ENCODE data around the gene TSPEAR.
"Not testable (repeated sequence)": the region's sequence is repeated elsewhere in the genome, so short reads cannot be mapped to it uniquely, and the experiment has no call there.

The TSPEAR gene

GRCh38 chr21:44508711-44509445 lies 202.5 kb downstream of the TSPEAR start:
- no peaks in the 10 kb centered on the region for H3K9me3 Mint-ChIP-seq
- no peak overlapping the region for H3K4me3 Mint-ChIP-seq
- H3K27me3 Mint-ChIP-seq, result no peaks in the 10 kb centered on the region
- no peaks in the 10 kb centered on the region for H3K36me3 Mint-ChIP-seq
- H3K4me1 Mint-ChIP-seq, result no peaks in the 10 kb centered on the region
- no peak overlapping the region for H3K27ac Mint-ChIP-seq

DNA sequence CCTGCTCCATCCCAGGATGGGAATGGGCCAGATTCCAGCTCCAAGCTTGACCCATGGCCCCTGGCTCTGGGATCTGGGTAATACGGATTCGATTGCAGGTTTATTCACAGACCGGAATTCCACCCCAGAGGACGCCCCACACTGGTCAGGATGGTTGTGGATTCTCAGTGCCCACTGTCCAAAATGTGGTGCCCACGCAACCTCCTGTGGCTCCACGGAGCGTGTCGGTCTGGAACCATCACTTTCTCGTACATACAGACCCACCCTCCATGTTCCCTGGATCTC lies 203.0 kb downstream of the TSPEAR start:
- Mint-ChIP-seq H3K27ac (no peak overlapping the region), H3K4me3 (no peak overlapping the region), H3K27me3 (no peaks in the 10 kb centered on the region), H3K9me3 (no peaks in the 10 kb centered on the region), H3K4me1 (no peaks in the 10 kb centered on the region), H3K36me3 (no peaks in the 10 kb centered on the region)

DNA sequence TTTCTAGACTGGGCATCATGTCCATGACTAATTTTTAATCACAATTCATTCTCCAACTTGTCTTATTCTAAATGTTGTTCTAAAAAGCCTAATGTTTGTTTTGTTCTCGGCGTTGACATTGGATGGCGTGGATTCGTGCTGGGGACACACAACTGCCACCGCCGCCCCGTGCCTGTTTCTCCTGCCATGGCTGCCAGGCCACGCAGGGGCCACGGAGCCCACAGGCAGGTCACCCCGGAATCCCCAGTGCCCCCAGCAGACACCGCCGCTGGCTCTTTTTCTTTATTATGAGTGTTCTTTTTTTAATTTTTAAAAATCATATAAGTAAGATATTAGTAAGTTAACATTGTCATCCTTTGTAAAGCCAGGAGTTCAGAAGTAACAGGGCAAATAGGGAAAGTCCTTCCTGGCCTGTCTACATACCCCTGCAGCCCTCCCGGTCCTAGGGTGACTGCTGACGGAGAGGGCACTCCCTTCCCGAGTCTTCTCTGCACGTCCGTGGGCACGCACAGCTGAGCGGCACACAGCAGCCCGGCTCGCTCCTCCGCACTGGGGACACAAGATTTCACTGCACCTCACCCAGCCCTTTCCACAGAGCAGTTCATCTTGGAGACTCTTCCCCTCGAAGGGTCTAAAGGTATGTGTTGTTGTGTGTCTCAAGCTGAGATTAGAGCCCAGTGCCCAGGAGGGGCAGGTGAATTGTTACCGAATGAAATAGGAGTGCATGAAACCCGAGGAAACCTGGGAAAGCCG lies 203.5 kb downstream of the TSPEAR start:
- Mint-ChIP-seq H3K4me1 (no peaks in the 10 kb centered on the region), H3K27me3 (no peaks in the 10 kb centered on the region), H3K36me3 (no peaks in the 10 kb centered on the region), H3K27ac (no peak overlapping the region), H3K9me3 (no peaks in the 10 kb centered on the region), H3K4me3 (no peak overlapping the region)

GRCh38 chr21:44506279-44507255 lies 204.8 kb downstream of the TSPEAR start:
- Mint-ChIP-seq H3K9me3 (no peaks in the 10 kb centered on the region), H3K27ac (no peak overlapping the region), H3K36me3 (no peaks in the 10 kb centered on the region), H3K4me1 (peaks cover 5% of the 10 kb centered on the region), H3K27me3 (no peaks in the 10 kb centered on the region), H3K4me3 (no peak overlapping the region)

DNA sequence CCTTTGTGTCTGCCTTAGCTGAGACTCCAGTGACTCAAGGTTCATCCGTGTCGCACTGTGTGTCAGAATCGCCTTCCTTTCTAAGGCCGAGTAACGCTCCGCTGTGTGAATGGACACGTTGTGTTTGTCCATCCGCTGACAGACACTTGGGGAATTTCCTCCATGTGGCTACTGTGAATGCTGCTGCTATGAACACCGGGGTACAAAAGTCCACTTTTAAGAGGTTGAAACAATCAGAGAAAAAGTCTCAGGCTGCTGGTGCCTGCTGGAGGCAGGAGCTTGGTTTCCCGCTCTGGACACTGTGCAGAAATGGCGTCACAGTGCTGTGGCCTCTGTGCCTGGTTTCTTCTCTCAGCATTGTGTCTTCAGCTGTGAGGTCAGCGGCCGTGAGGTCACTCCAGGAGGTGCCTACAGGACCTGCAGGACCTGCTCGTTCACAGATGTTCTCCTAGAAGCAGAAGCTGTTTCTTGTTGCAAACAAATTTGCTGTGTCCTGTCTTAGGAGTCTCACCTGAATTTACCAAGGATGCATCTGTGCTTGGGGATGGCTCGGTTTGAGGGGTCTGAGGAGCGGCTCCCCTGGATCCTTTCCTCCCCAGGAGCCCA lies 205.6 kb downstream of the TSPEAR start:
- no peaks in the 10 kb centered on the region for H3K9me3 Mint-ChIP-seq
- no peaks in the 10 kb centered on the region for H3K27me3 Mint-ChIP-seq
- peaks cover 5% of the 10 kb centered on the region for H3K4me1 Mint-ChIP-seq
- H3K4me3 Mint-ChIP-seq, result no peak overlapping the region
- no peak overlapping the region for H3K27ac Mint-ChIP-seq
- H3K36me3 Mint-ChIP-seq, result no peaks in the 10 kb centered on the region

- Mint-ChIP-seq H3K27me3 (no peaks in the 10 kb centered on the region), H3K36me3 (no peaks in the 10 kb centered on the region), H3K4me1 (peaks cover 5% of the 10 kb centered on the region), H3K9me3 (no peaks in the 10 kb centered on the region), H3K27ac (no peak overlapping the region), H3K4me3 (no peak overlapping the region)
Measured at GRCh38 chr21:44503901-44504399, 207.4 kb downstream of the TSPEAR start.

DNA sequence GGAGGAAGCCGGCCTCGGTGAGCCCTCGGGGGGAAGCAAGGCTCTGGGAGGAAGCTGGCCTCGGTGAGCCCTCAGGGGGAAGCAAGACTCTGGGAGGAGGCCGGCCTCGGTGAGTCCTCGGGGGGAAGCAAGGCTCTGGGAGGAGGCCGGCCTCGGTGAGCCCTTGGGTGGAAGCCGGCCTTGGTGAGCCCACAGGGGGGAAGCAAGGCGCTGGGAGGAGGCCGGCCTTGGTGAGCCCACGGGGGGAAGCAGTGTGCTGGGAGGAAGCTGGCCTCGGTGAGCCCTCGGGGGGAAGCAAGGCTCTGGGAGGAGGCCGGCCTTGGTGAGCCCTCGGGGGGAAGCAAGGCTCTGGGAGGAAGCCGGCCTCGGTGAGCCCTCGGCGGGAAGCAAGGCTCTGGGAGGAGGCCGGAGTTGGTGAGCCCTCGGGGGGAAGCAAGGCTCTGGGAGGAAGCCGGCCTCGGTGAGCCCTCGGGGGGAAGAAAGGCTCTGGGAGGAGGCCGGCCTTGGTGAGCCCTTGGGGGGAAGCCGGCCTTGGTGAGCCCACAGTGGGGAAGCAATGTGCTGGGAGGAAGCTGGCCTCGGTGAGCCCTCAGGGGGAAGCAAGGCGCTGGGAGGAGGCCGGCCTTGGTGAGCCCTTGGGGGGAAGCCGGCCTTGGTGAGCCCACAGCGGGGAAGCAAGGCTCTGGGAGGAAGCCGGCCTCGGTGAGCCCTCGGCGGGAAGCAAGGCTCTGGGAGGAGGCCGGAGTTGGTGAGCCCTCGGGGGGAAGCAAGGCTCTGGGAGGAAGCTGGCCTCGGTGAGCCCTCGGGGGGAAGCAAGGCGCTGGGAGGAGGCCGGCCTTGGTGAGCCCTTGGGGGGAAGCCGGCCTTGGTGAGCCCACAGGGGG lies 208.1 kb downstream of the TSPEAR start:
- not testable (repeated sequence) for H3K4me1 Mint-ChIP-seq

DNA sequence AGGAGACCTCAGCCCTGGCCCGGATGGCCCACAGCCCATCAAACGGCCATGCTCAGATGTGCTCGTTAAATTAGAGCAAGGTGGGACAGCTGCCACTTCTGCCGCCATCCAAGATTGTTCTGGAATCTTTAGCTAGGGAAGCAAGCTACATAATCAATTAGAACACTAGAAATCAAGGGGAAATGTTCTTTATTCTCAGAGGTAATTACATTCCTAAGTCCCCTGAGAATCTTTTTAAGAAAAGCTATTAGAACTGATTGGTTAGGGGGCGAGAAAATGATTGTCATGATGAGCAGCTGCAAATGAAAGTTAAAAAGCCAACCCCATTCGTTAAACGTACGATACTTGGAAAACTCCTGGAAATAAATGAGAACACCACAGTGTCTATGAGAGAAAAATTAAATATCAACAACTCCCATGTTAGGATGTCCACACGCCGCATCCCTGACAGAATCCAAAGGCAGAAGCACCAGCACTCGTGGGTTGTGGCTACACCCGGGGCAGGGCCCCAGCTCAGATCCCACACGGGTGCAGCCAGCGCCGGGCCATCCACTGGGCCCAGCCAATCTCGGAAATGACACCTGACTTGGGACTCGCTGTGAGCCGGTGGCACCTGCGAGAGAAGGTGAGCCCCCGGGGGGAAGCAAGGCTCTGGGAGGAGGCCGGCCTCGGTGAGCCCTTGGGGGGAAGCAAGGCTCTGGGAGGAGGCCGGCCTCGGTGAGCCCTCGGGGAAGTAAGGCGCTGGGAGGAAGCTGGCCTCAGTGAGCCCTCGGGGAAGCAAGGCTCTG lies 209.0 kb downstream of the TSPEAR start:
- H3K27ac Mint-ChIP-seq, result no peak overlapping the region
- no peaks in the 10 kb centered on the region for H3K9me3 Mint-ChIP-seq
- H3K4me1 Mint-ChIP-seq, result peaks cover 5% of the 10 kb centered on the region
- H3K36me3 Mint-ChIP-seq, result no peaks in the 10 kb centered on the region
- no peaks in the 10 kb centered on the region for H3K27me3 Mint-ChIP-seq
- H3K4me3 Mint-ChIP-seq, result no peak overlapping the region

More for the DNA sequence above, 208.1 kb downstream of the TSPEAR start:
- H3K27ac Mint-ChIP-seq, H3K4me3 Mint-ChIP-seq, H3K27me3 Mint-ChIP-seq, H3K9me3 Mint-ChIP-seq, H3K36me3 Mint-ChIP-seq: not testable (repeated sequence)

GRCh38 chr21:44500111-44500510 lies 211.3 kb downstream of the TSPEAR start:
- Mint-ChIP-seq H3K27me3 (no peaks in the 10 kb centered on the region), H3K27ac (no peak overlapping the region), H3K9me3 (no peaks in the 10 kb centered on the region), H3K4me3 (no peak overlapping the region), H3K36me3 (no peaks in the 10 kb centered on the region), H3K4me1 (peaks cover 5% of the 10 kb centered on the region)

GRCh38 chr21:44499631-44500030 lies 211.7 kb downstream of the TSPEAR start:
- H3K27ac Mint-ChIP-seq, result no peak overlapping the region
- H3K36me3 Mint-ChIP-seq, result no peaks in the 10 kb centered on the region
- no peaks in the 10 kb centered on the region for H3K9me3 Mint-ChIP-seq
- H3K4me1 Mint-ChIP-seq, result peaks cover 5% of the 10 kb centered on the region
- H3K4me3 Mint-ChIP-seq, result no peak overlapping the region
- no peaks in the 10 kb centered on the region for H3K27me3 Mint-ChIP-seq

DNA sequence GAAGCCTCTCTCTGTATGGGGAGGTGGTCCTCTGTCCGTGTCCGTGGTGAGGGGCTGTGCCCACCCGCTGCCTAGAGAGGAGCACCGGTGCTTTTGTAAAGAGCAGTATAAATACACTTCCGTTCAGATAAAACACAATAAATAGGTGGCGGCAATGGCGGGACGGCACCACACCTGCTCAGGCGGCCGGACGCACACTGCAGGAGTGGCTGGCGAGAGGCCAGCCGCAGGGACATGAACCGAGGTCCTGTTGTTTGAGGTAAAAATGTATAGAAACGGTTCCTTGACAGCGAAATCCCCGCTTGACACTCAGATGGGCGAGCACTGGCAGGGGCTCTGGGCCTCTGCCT lies 212.2 kb downstream of the TSPEAR start:
- no peaks in the 10 kb centered on the region for H3K36me3 Mint-ChIP-seq
- peaks cover 5% of the 10 kb centered on the region for H3K4me1 Mint-ChIP-seq
- H3K27me3 Mint-ChIP-seq, result no peaks in the 10 kb centered on the region
- no peak overlapping the region for H3K27ac Mint-ChIP-seq
- no peak overlapping the region for H3K4me3 Mint-ChIP-seq
- H3K9me3 Mint-ChIP-seq, result no peaks in the 10 kb centered on the region

DNA sequence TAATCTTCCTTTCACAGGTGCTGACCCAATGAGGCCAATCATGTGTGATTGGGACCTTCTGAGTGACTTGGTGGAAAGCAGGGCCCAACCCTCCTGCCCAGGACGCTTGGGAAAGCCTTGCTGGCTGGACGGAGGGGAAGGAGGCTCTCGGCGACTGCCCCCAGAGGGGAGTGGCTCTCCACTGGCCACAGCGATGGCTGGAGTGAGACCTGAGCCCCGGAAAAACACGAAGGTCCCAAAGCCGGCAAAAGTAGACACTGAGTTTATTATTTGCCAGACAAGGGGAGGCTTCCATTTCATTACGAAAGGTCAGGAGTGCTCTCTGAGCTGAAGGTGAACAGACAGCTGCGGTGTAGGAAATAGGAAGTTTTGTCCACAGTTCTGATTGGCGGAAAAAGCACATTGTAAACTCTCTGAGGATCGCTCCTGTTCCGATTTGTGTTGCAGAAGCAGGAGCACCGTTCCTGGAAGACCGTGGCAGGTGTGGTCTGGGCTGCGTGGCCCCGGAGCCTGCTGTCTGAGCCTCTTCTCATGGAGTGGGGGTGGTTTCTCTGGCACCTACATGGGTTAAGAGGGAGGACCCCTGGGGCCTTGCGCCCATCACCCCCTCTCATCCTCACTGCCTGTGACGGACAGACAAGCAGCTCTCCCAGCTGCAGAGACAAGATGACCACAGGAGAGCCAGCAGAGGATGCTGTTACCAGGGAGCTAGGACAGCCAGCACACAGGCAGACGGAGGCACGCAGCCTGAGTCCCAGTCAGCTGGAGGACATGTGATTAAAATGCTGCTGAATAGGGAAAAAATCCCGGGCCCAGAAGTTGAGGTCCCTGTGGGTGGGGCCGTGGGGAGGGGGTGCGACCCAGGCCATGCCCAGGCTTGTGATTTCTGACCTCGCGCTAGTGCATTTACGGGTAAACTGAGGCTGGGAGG lies 212.8 kb downstream of the TSPEAR start:
- H3K4me3 Mint-ChIP-seq, result no peak overlapping the region
- no peaks in the 10 kb centered on the region for H3K36me3 Mint-ChIP-seq
- H3K27me3 Mint-ChIP-seq, result no peaks in the 10 kb centered on the region
- no peak overlapping the region for H3K27ac Mint-ChIP-seq
- no peaks in the 10 kb centered on the region for H3K9me3 Mint-ChIP-seq
- H3K4me1 Mint-ChIP-seq, result peaks cover 5% of the 10 kb centered on the region

GRCh38 chr21:44497703-44498126 lies 213.7 kb downstream of the TSPEAR start:
- Mint-ChIP-seq H3K27me3 (no peaks in the 10 kb centered on the region), H3K27ac (no peak overlapping the region), H3K4me1 (peaks cover 5% of the 10 kb centered on the region), H3K36me3 (peaks cover 2% of the 10 kb centered on the region), H3K9me3 (no peaks in the 10 kb centered on the region), H3K4me3 (no peak overlapping the region)

All from activated naive CD4-positive, alpha-beta T cell treated with anti-CD3 and anti-CD28 coated beads, Interleukin-2, amount 50 U/mL, for 24 hours (primary cell).